PC-9 (cell line): Measurements from ENCODE around the gene RBAK. TPM values are rescaled to one million over a fixed set of nuclear protein-coding genes. Genes with fewer than 3 reads are reported as not detected.

Experiments
- BruUV-seq: library from RNA; stranded (reverse); fragments of 400-500 nt; replicated peaks from 2 replicates; lab custom pipeline; 2021; lab: Mats Ljungman, UMichigan
- CTCF ChIA-PET: fragments of 300-600 bp; sonication (Branson Sonifier 250); formaldehyde crosslinking; loops from one replicate; lab custom pipeline; 2022; ENCODE audit warnings: antibody characterized with exemption; lab: Charles Lee
- POLR2A ChIA-PET: fragments of 300-600 bp; sonication (Branson Sonifier 250); formaldehyde crosslinking; loops from one replicate; lab custom pipeline; 2022; ENCODE audit warnings: antibody characterized with exemption; ENCODE audit not compliant: unreplicated experiment; lab: Charles Lee
- DNase-seq, 2 experiments: peaks; one replicate each; pipeline versions ENCODE4 v3.0.0 to v3.0.0-alpha.2; 2015 to 2022; ENCODE audit warnings: mixed read lengths in 1 of 2
- H2AFZ ChIP-seq: fragments of 200-600 bp; sonication (generic); 2 replicates; pipeline ENCODE4 v1.8.1; 2017; ENCODE audit warnings: antibody characterized with exemption
- H3F3A ChIP-seq: fragments of 200-600 bp; sonication (generic); 2 replicates; pipeline ENCODE4 v1.8.1; 2017; ENCODE audit warnings: antibody characterized with exemption, mild to moderate bottlenecking, low read depth; ENCODE audit not compliant: insufficient read depth
- H3K27ac ChIP-seq: fragments of 200-600 bp; sonication (generic); 2 replicates; pipeline ENCODE4 v1.6.1; 2016; ENCODE audit warnings: mixed run types
- H3K27me3 ChIP-seq: fragments of 200-600 bp; sonication (generic); 2 replicates; pipeline ENCODE4 v1.6.1; 2016; ENCODE audit warnings: low read depth, mixed run types; ENCODE audit not compliant: insufficient read depth
- H3K36me3 ChIP-seq: fragments of 200-600 bp; sonication (generic); 2 replicates; pipeline ENCODE4 v1.6.1; 2016; ENCODE audit warnings: low read depth, mixed run types
- H3K4me1 ChIP-seq: fragments of 200-600 bp; sonication (generic); replicated peaks from 2 replicates; pipeline ENCODE4 v1.6.1; 2016; ENCODE audit warnings: mixed run types; ENCODE audit not compliant: insufficient read depth
- H3K4me2 ChIP-seq: fragments of 200-600 bp; sonication (generic); 2 replicates; pipeline ENCODE4 v1.6.1; 2017; ENCODE audit warnings: mixed run types
- H3K4me3 ChIP-seq: fragments of 200-600 bp; sonication (generic); 2 replicates; pipeline ENCODE4 v1.6.1; 2016; ENCODE audit warnings: mixed run types
- H3K79me2 ChIP-seq: fragments of 200-600 bp; sonication (generic); 2 replicates; pipeline ENCODE4 v1.6.1; 2017; ENCODE audit warnings: low read depth, mixed run types
- H3K9me2 ChIP-seq: fragments of 200-600 bp; sonication (generic); 2 replicates; pipeline ENCODE4 v1.8.1; 2017; ENCODE audit warnings: mild to moderate bottlenecking; ENCODE audit not compliant: insufficient read depth
- H3K9me3 ChIP-seq: fragments of 200-600 bp; sonication (generic); 2 replicates; pipeline ENCODE4 v1.8.1; 2016; ENCODE audit warnings: low read depth; ENCODE audit not compliant: insufficient read depth
- H4K20me1 ChIP-seq: fragments of 200-600 bp; sonication (generic); 2 replicates; pipeline ENCODE4 v1.8.1; 2017; ENCODE audit not compliant: insufficient read depth
- EZH2 ChIP-seq: fragments of 200-600 bp; sonication (generic); IDR thresholded peaks from 2 replicates; pipeline ENCODE4 v1.8.0; 2017; ENCODE audit warnings: antibody characterized with exemption, low read depth
- intact Hi-C: fragments of 100-400 bp; cut with micrococcal nuclease; formaldehyde crosslinking; loops from one replicate; pipeline ENCODE4 v1.10.0; 2022; ENCODE audit not compliant: unreplicated experiment
- total RNA-seq: library from RNA; stranded (reverse); gene quantifications from 2 replicates; pipeline ENCODE4 v1.2.3, GENCODE V29; 2021
- TF ChIP-seq, protein P1 (sequence below): fragments of 200-600 bp; sonication (generic); conservative IDR thresholded peaks from 2 replicates; pipeline ENCODE4 v1.6.1; 2017; ENCODE audit warnings: mixed run types, antibody characterized with exemption, mild to moderate bottlenecking, moderate library complexity

RBAK gene
- total RNA-seq, 1 experiment from 2014 or later = 12.4 TPM

DNA sequence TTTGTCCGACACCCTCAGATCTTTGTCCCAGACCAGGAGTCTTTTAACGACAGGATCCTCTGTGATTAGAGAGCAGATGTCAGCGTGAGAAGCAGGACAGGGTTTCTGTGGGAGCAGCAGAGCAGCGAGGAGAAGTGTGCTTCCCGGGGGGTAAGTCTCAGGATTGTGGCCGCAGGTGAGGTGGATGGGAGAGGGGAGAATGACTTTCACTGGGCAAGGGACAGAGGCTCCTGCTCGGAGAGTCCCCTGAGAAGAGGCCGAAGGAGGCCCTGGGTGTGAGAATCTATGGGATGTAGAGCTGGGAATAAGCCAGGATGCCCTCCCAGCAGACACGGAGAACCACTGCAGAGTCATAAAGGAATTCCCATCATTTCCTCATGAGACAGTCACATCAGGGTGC, 10.4 kb upstream of the RBAK start:
- H4K20me1 ChIP-seq = no peaks in the 10 kb centered on the region
- H3K4me2 ChIP-seq = no peak overlapping the region
- no peaks in the 10 kb centered on the region for H3K9me3 ChIP-seq
- H3K79me2 ChIP-seq = no peaks in the 10 kb centered on the region
- H3K27ac ChIP-seq = no peak overlapping the region
- POLR2A ChIA-PET = no interaction called here
- no peak overlapping the region for H2AFZ ChIP-seq
- no peaks in the 10 kb centered on the region for H3K9me2 ChIP-seq
- no peaks in the 10 kb centered on the region for H3F3A ChIP-seq
- no peaks in the 10 kb centered on the region for H3K36me3 ChIP-seq
- H3K4me3 ChIP-seq = no peak overlapping the region
- TF ChIP-seq EZH2 = no peak
- TF ChIP-seq, protein P1, sequence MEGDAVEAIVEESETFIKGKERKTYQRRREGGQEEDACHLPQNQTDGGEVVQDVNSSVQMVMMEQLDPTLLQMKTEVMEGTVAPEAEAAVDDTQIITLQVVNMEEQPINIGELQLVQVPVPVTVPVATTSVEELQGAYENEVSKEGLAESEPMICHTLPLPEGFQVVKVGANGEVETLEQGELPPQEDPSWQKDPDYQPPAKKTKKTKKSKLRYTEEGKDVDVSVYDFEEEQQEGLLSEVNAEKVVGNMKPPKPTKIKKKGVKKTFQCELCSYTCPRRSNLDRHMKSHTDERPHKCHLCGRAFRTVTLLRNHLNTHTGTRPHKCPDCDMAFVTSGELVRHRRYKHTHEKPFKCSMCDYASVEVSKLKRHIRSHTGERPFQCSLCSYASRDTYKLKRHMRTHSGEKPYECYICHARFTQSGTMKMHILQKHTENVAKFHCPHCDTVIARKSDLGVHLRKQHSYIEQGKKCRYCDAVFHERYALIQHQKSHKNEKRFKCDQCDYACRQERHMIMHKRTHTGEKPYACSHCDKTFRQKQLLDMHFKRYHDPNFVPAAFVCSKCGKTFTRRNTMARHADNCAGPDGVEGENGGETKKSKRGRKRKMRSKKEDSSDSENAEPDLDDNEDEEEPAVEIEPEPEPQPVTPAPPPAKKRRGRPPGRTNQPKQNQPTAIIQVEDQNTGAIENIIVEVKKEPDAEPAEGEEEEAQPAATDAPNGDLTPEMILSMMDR = no peak
- DNase-seq = no peak
- no peaks in the 10 kb centered on the region for H3K4me1 ChIP-seq
- intact Hi-C loops = no loop called here
- BruUV-seq = no TSS peak
- H3K27me3 ChIP-seq = 0 out of 2 replicates have a peak, but pooled peaks cover 3% of the 10 kb centered on the region
- CTCF ChIA-PET = no interaction called here

DNA sequence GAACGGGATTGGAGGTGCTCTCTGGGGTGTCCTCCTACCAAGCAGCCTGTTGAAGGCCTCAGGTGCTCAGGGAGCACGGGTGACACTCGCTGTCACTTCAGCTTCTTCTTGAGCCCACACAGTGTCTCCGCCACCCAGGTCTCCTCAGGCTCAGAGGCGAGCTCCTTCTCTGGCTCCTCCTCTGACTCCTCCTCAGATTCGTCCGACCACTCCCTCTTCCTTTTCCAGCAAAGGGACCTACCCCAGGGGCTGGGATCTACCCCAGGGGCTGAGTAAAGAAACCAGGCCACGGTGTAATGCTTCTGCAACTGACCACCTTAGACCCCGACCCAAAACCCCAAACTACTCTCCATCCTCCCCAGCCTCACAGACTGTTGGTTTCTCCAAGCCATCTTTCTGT, 9.2 kb upstream of the RBAK start:
- H3K79me2 ChIP-seq = no peaks in the 10 kb centered on the region
- CTCF ChIA-PET = no interaction called here

GRCh38 chr7:5041047-5041446, 4.6 kb upstream of the RBAK start:
- H3K27me3 ChIP-seq = 0 out of 2 replicates have a peak, but pooled peaks cover 3% of the 10 kb centered on the region
- 0 out of 2 replicates have a peak, but pooled peaks cover 4% of the 10 kb centered on the region for H3K4me1 ChIP-seq
- BruUV-seq = no TSS peak
- H3K4me2 ChIP-seq = no peak overlapping the region
- no peaks in the 10 kb centered on the region for H3F3A ChIP-seq
- CTCF ChIA-PET = no interaction called here
- TF ChIP-seq, protein P1 = no peak
- TF ChIP-seq EZH2 = no peak
- POLR2A ChIA-PET = no interaction called here
- H3K79me2 ChIP-seq = no peaks in the 10 kb centered on the region; the same call in 1 of the 2 replicates
- H3K4me3 ChIP-seq = no peak overlapping the region
- intact Hi-C loops = no loop called here
- DNase-seq = no peak
- no peaks in the 10 kb centered on the region for H3K9me3 ChIP-seq
- no peaks in the 10 kb centered on the region for H3K9me2 ChIP-seq
- no peaks in the 10 kb centered on the region for H3K36me3 ChIP-seq
- H4K20me1 ChIP-seq = no peaks in the 10 kb centered on the region
- no peak overlapping the region for H2AFZ ChIP-seq
- no peak overlapping the region for H3K27ac ChIP-seq

More for the DNA sequence above, 9.2 kb upstream of the RBAK start:
- DNase-seq = no peak
- TF ChIP-seq, protein P1 = no peak
- TF ChIP-seq EZH2 = no peak
- no peaks in the 10 kb centered on the region for H3F3A ChIP-seq
- H4K20me1 ChIP-seq = no peaks in the 10 kb centered on the region
- H2AFZ ChIP-seq = no peak overlapping the region
- H3K36me3 ChIP-seq = no peaks in the 10 kb centered on the region
- intact Hi-C loops = no loop called here
- no peaks in the 10 kb centered on the region for H3K9me3 ChIP-seq
- no TSS peak for BruUV-seq
- H3K4me1 ChIP-seq = no peaks in the 10 kb centered on the region
- no peak overlapping the region for H3K4me2 ChIP-seq
- no peak overlapping the region for H3K4me3 ChIP-seq
- 0 out of 2 replicates have a peak, but pooled peaks cover 3% of the 10 kb centered on the region for H3K27me3 ChIP-seq
- H3K9me2 ChIP-seq = no peaks in the 10 kb centered on the region
- H3K27ac ChIP-seq = no peak overlapping the region
- POLR2A ChIA-PET = interaction anchor here (0.6 kb wide), 1 partner anchor 150 kb away, joined by 7 read pairs; no protein-coding TSS in a partner anchor
